Psoas muscle (tissue), 8 donors: Measurements from ENCODE around the gene CASK. TPM values are rescaled to one million over a fixed set of nuclear protein-coding genes. Genes with fewer than 3 reads are reported as not detected.

Experiments
- ATAC-seq, 4 donors: fragments of 200-7000 bp; cut with Tn5 transposase; one replicate each; pipeline ENCODE4 v1.9.1; 2020; ENCODE audit warnings: moderate library complexity in 3 of 4, mild to moderate bottlenecking in 2 of 4
- DNase-seq, 2 donors: peaks; one replicate each; pipeline ENCODE4 v3.0.0-alpha.2; 2020
- H3K27ac ChIP-seq: fragments of 200-600 bp; one replicate; pipeline ENCODE4 v1.8.0; 2022
- H3K27me3 ChIP-seq, 3 donors: fragments of 200-600 bp in 1 of 3; one replicate each; pipeline versions ENCODE4 v1.6.1 to v1.8.0; 2013 to 2022; ENCODE audit warnings: low read length in 2 of 3, mild to moderate bottlenecking in 2 of 3, moderate library complexity in 1 of 3; ENCODE audit not compliant: insufficient read depth in 3 of 3
- H3K36me3 ChIP-seq, 2 donors: fragments of 200-600 bp in 1 of 2; one replicate each; pipeline versions ENCODE4 v1.6.1 to v1.8.0; 2013 to 2022; ENCODE audit warnings: low read depth in 1 of 2, mild to moderate bottlenecking in 1 of 2, moderate library complexity in 1 of 2; ENCODE audit not compliant: insufficient read depth in 1 of 2
- H3K4me1 ChIP-seq: fragments of 200-600 bp; one replicate; pipeline ENCODE4 v1.8.0; 2022
- H3K4me3 ChIP-seq: fragments of 200-600 bp; one replicate; pipeline ENCODE4 v1.8.0; 2022; ENCODE audit warnings: mild to moderate bottlenecking
- H3K9me3 ChIP-seq: fragments of 200-600 bp; one replicate; pipeline ENCODE4 v1.8.0; 2022
- WGBS, 3 donors: extraction: QIAGEN DNeasy Blood & Tissue Kit; methylation state at CpG; one replicate each; pipeline versions ENCODE4 v1.1.6 to v1.1.7; 2013; 5-methylcytosine and 5-hydroxymethylcytosine counted together
- intact Hi-C, 2 donors: fragments of 100-400 bp; cut with DNase I; formaldehyde crosslinking; loops; one replicate each; pipeline versions ENCODE4 v1.11.0 to v1.14.2; 2022
- polyA plus RNA-seq, 3 donors: library from polyadenylated mRNA; stranded (reverse); fragments of 200-250 nt; gene quantifications; one replicate each; pipeline ENCODE4 v1.2.3, GENCODE V29; 2013
- total RNA-seq, 4 donors: library from RNA; stranded (reverse); fragmentation: NEBNext Ultra II Directional in 2 of 4; extraction: Animal tissue kit (Norgen Biotek cat#: 25700) in 2 of 4; gene quantifications; one replicate each; pipeline versions ENCODE4 v1.2.1 to v1.2.4, GENCODE V29; 2021 to 2023
- TF ChIP-seq, protein P1 (sequence below): fragments of 200-600 bp; IDR thresholded peaks from one replicate; pipeline ENCODE4 v1.8.0; 2022; ENCODE audit warnings: antibody characterized with exemption
- donor health status: healthy with polysubstance abuse.
- donor health status: DM: no; HTN: no; CAD: no; lungs with moderate emphysema.
- donor health status: Bipolar disorder and iron deficiency.
- donor health status: healthy.
- donor health status: DM: yes; HTN: yes; CAD: no.
- donor health status: DM: no; HTN: no; CAD: no.
- donor health status: DM: no; HTN: no; CAD: no.
- donor health status: DM: yes; HTN: yes; CAD: no.

Gene CASK
- total and polyA plus RNA-seq, 7 donors = 2.8 to 19.4 (median 9.7) TPM

DNA sequence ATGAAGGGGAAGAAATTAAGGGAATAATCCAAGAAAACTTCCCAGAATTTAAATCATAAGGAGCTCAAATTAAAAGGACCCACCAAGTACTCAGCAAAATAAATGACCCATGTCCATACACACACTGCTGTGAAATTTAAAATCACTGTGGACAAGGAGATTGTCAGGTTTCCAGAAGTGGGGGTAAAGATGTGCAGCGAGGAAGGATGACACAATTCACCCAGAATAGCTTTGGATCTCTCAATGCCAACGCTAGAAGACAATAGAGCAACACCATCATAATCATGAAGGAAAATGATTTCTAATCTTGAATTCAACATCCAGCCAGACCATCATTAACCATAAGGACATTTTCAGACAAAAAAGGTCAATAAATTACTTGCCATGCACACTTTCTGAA, 65.7 kb downstream of the CASK start:
- peaks cover 0 to 6% (median 0%) of the 10 kb centered on the region in 3 donors for H3K27me3 ChIP-seq
- ATAC-seq = peak in 3 of 4 donors; percentile 43 to 75 (median 66)

DNA sequence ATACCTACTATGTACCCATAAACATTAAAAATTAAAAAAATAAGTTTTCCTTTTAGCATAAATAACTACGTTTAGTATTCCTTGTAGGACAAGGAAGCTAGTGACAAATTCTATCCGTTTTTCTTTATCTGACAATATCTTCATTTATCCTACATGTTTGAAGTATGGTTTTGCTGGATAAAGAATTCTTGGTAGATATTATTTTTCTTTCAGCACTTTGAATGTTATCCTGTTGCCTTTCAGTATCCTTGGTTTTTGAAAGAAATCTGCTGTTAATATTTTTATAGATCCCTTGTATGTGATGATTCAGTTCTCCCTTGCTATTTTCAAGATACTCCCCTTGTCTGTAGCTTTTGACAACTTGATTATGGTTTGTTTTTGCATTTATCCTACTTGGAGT, 76.6 kb downstream of the CASK start:
- whole genome bisulfite sequencing, 3 donors = 81 to 96% (median 94%) methylated on average over 2 of the region's 2 CpGs
- TF ChIP-seq, protein P1, sequence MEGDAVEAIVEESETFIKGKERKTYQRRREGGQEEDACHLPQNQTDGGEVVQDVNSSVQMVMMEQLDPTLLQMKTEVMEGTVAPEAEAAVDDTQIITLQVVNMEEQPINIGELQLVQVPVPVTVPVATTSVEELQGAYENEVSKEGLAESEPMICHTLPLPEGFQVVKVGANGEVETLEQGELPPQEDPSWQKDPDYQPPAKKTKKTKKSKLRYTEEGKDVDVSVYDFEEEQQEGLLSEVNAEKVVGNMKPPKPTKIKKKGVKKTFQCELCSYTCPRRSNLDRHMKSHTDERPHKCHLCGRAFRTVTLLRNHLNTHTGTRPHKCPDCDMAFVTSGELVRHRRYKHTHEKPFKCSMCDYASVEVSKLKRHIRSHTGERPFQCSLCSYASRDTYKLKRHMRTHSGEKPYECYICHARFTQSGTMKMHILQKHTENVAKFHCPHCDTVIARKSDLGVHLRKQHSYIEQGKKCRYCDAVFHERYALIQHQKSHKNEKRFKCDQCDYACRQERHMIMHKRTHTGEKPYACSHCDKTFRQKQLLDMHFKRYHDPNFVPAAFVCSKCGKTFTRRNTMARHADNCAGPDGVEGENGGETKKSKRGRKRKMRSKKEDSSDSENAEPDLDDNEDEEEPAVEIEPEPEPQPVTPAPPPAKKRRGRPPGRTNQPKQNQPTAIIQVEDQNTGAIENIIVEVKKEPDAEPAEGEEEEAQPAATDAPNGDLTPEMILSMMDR = no peak
- Histone ChIP-seq H3K36me3 (no peaks in the 10 kb centered on the region), H3K9me3 (peaks cover 40% of the 10 kb centered on the region), H3K4me3 (no peak overlapping the region), H3K27ac (no peak overlapping the region), H3K27me3 (peaks cover 0 to 2% (median 0%) of the 10 kb centered on the region in 3 donors), H3K4me1 (no peaks in the 10 kb centered on the region)
- DNase-seq (no peak), ATAC-seq (no peak)
- intact Hi-C loops = no loop called here

More for the DNA sequence above, 65.7 kb downstream of the CASK start:
- no peak for DNase-seq
- TF ChIP-seq, protein P1 = no peak
- Histone ChIP-seq H3K4me1 (no peaks in the 10 kb centered on the region), H3K27ac (no peak overlapping the region), H3K9me3 (no peaks in the 10 kb centered on the region), H3K36me3 (no peaks in the 10 kb centered on the region), H3K4me3 (no peak overlapping the region)
- intact Hi-C loops = no loop called here
- 24 to 34% (median 27%) methylated on average over 2 of the region's 2 CpGs for whole genome bisulfite sequencing, 3 donors

DNA sequence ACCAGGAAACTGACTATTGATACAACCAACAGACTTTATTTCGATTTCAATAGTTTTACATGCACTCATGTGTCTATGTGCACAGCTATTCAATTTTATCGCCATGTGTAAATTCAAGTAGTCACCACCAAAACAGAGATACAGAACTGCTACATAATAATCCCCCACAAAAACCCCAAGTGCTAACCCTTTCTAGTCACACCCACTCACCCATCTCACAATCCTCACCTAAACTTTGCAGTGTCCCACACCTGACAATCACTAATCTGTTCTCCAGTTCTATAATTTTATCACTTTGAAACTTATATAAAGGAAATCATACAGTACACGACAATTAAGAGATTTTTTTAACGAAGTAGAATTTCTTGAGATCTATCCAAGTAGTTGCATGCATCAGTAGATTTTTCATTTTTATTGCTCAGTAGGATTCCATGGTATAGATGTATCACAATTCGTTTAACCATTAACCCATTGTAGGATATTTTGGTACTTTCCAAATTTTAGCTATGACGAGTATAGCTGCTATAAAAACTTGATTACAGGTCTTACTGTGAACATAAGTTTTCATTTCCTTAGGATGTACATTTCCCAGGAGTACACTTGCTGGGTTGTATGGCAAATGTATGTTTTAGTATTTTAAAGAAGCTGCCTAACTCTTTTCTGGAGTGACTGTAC, 85.9 kb downstream of the CASK start:
- DNase-seq (no peak), ATAC-seq (no peak)
- no peak overlapping the region for H3K4me3 ChIP-seq
- no peaks in the 10 kb centered on the region for H3K4me1 ChIP-seq
- no peaks in the 10 kb centered on the region for H3K9me3 ChIP-seq
- peaks cover 0 to 4% (median 0%) of the 10 kb centered on the region in 3 donors for H3K27me3 ChIP-seq
- H3K27ac ChIP-seq = no peak overlapping the region
- TF ChIP-seq, protein P1 = no peak
- WGBS, 3 donors = 76 to 94% (median 90%) methylated on average over 6 of the region's 6 CpGs
- no peaks in the 10 kb centered on the region for H3K36me3 ChIP-seq
- intact Hi-C loops = no loop called here

DNA sequence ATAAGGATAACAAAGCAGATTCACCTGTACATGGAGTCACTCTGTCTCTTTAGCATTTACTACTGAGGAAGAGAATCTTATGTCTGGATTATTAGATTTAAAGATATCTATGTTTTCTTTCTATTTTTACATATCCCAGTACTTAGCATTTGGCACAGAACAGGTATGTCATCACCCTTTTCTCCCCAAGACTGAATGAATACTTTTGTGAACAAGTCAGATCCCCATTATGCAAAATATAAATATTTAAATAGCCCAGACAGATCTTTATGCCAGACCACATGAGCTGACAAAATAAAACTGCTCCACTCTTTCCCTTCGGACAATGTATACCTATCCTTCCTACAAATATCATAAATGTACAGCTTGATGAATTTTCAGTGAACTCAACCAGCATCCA, 94.5 kb downstream of the CASK start:
- DNase-seq = no peak
- peaks cover 0 to 8% (median 0%) of the 10 kb centered on the region in 3 donors for H3K27me3 ChIP-seq
- intact Hi-C loops = no loop called here
- no peaks in the 10 kb centered on the region for H3K9me3 ChIP-seq
- H3K27ac ChIP-seq = no peak overlapping the region
- TF ChIP-seq, protein P1 = no peak
- WGBS, 3 donors = 87 to 95% (median 91%) methylated on average over 1 of the region's 1 CpG
- H3K4me1 ChIP-seq = peaks cover 19% of the 10 kb centered on the region
- ATAC-seq = no peak
- no peaks in the 10 kb centered on the region for H3K36me3 ChIP-seq
- no peak overlapping the region for H3K4me3 ChIP-seq

DNA sequence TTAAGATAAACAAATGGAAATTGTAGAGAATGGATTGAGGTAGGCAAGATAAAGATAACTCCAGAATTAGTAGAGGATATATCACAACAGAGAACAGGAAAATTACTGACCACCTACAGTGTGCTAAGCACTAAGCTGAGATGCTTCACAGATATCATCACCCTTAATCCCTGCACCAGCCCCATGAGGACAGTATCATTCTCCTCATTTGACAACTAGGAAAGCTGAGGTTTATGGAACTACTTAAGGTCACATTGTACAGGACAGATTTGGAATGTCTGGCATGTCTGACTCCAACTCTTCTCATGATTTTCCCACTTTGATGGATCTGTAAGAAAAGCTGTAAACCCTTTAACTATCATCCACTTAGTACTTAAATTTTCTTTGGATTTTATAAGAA, 95.5 kb downstream of the CASK start:
- TF ChIP-seq, protein P1 = no peak
- DNase-seq (no peak), ATAC-seq (no peak)
- no peaks in the 10 kb centered on the region for H3K9me3 ChIP-seq
- intact Hi-C loops = no loop called here
- no peak overlapping the region for H3K27ac ChIP-seq
- peaks cover 0 to 4% (median 0%) of the 10 kb centered on the region in 3 donors for H3K27me3 ChIP-seq
- H3K4me3 ChIP-seq = no peak overlapping the region
- H3K4me1 ChIP-seq = peaks cover 19% of the 10 kb centered on the region
- H3K36me3 ChIP-seq = no peaks in the 10 kb centered on the region
